AG09309 (cell line): ENCODE data around the gene FOXP1.

ENCODE experiments used
- DNase-seq: peaks from one replicate; pipeline ENCODE4 v3.0.0-alpha.2; 2010; ENCODE audit warnings: low read depth
- H3K4me3 ChIP-seq: 2 replicates; pipeline ENCODE4 v1.5.1; 2011; ENCODE audit warnings: mild to moderate bottlenecking, low read depth, low read length, moderate library complexity; ENCODE audit not compliant: control insufficient read depth
- CTCF ChIP-seq: IDR thresholded peaks from 2 replicates; pipeline ENCODE4 v1.5.1; 2011; ENCODE audit warnings: mild to moderate bottlenecking, low read depth, low read length, inconsistent platforms; ENCODE audit not compliant: insufficient read depth, control insufficient read depth; ENCODE audit errors: missing control alignments

FOXP1 gene

GRCh38 chr3:71001303-71001830, 582.2 kb downstream of the FOXP1 start:
- TF ChIP-seq CTCF = no peak
- H3K4me3 ChIP-seq = no peak overlapping the region
- DNase-seq = no peak

GRCh38 chr3:71000483-71000882, 583.0 kb downstream of the FOXP1 start:
- H3K4me3 ChIP-seq = no peak overlapping the region
- no peak for DNase-seq
- TF ChIP-seq CTCF = no peak

- TF ChIP-seq CTCF = no peak
- no peak overlapping the region for H3K4me3 ChIP-seq
- DNase-seq = no peak
Measured at GRCh38 chr3:70999730-71000129, 583.8 kb downstream of the FOXP1 start.

- no peak overlapping the region for H3K4me3 ChIP-seq
- TF ChIP-seq CTCF = no peak
- DNase-seq = no peak
Measured at GRCh38 chr3:70996082-70996481, 587.4 kb downstream of the FOXP1 start.

GRCh38 chr3:70994644-70995043, 588.9 kb downstream of the FOXP1 start:
- DNase-seq = no peak
- no peak for TF ChIP-seq CTCF
- H3K4me3 ChIP-seq = no peak overlapping the region

- TF ChIP-seq CTCF = no peak
- H3K4me3 ChIP-seq = no peak overlapping the region
- DNase-seq = no peak
Measured at GRCh38 chr3:70992562-70993204, 590.8 kb downstream of the FOXP1 start.
